IgD-negative memory B cell (primary cell): ENCODE measurements around the gene EZH1. TPM values are rescaled to one million over a fixed set of nuclear protein-coding genes. Genes with fewer than 3 reads are reported as not detected.
"Not testable (repeated sequence)": the region's sequence is repeated elsewhere in the genome, so short reads cannot be mapped to it uniquely, and the experiment has no call there.

Source experiments
- H3K27ac Mint-ChIP-seq, 3 donors: one replicate each; pipeline ENCODE4 v1.8.0; 2020 to 2022; ENCODE audit warnings: mild to moderate bottlenecking in 3 of 3, mixed read lengths in 3 of 3, moderate library complexity in 1 of 3
- H3K27me3 Mint-ChIP-seq: one replicate; pipeline ENCODE4 v1.8.0; 2021; ENCODE audit warnings: mixed read lengths
- H3K36me3 Mint-ChIP-seq: one replicate; pipeline ENCODE4 v1.8.0; 2020; ENCODE audit warnings: mild to moderate bottlenecking, mixed read lengths
- H3K4me1 Mint-ChIP-seq, 3 donors: one replicate each; pipeline ENCODE4 v1.8.0; 2020 to 2022; ENCODE audit warnings: mixed read lengths in 3 of 3, mild to moderate bottlenecking in 1 of 3
- H3K4me3 Mint-ChIP-seq, 4 donors: one replicate each; pipeline ENCODE4 v1.8.0; 2020 to 2022; ENCODE audit warnings: mild to moderate bottlenecking in 4 of 4, mixed read lengths in 4 of 4, moderate library complexity in 3 of 4
- H3K9me3 Mint-ChIP-seq, 3 donors: one replicate each; pipeline ENCODE4 v1.8.0; 2020 to 2021; ENCODE audit warnings: mixed read lengths in 3 of 3, mild to moderate bottlenecking in 1 of 3
- polyA plus RNA-seq: library from polyadenylated mRNA; unstranded; fragments of 300-500 nt; fragmentation: Illumina TruSeq; gene quantifications from one replicate; pipeline ENCODE4 v1.2.3, GENCODE V29; 2021

The EZH1 gene
- polyA plus RNA-seq, 1 donor from 2014 or later: 37.4 TPM

GRCh38 chr17:42779304-42779935 is 34.6 kb upstream of the EZH1 start:
- Mint-ChIP-seq H3K36me3 (peaks cover 7% of the 10 kb centered on the region), H3K27me3 (peaks cover 34% of the 10 kb centered on the region), H3K4me3 (peak overlapping the region in 2 of 4 donors; percentile 5 to 24), H3K4me1 (peaks cover 0 to 14% (median 4%) of the 10 kb centered on the region in 3 donors), H3K27ac (peak overlapping the region in 1 of 3 donors; percentile 47), H3K9me3 (no peaks in the 10 kb centered on the region)

DNA sequence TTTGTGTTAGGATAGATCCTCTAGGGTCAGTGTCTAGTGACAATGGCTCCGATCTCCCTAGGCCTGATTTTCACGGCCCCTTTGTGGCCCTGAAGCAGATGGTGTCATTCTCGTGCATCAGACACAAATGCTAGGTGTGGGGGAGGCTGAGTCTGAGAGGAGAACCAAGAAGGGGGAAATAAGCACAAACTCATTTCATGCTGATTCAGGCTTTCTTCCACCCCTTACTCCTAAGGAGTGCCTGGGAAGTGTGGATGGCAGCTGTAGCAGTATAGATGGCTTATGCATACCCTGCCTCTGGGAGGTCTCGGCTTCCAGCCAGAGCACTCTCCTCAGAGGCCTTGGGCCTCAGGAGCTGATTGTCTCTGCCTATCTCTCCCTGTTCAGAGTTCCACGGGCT is 33.7 kb upstream of the EZH1 start:
- H3K4me3 Mint-ChIP-seq: peak overlapping the region in 1 of 4 donors; percentile 24
- no peak overlapping the region for H3K27ac Mint-ChIP-seq
- H3K27me3 Mint-ChIP-seq: peaks cover 26% of the 10 kb centered on the region
- H3K36me3 Mint-ChIP-seq: peaks cover 7% of the 10 kb centered on the region
- H3K4me1 Mint-ChIP-seq: peaks cover 7 to 19% (median 9%) of the 10 kb centered on the region in 3 donors
- H3K9me3 Mint-ChIP-seq: no peaks in the 10 kb centered on the region

- H3K4me3 Mint-ChIP-seq: peak overlapping the region in 1 of 4 donors; percentile 97
- H3K36me3 Mint-ChIP-seq: peaks cover 7% of the 10 kb centered on the region
- H3K9me3 Mint-ChIP-seq: no peaks in the 10 kb centered on the region
- H3K27me3 Mint-ChIP-seq: peaks cover 6% of the 10 kb centered on the region
- H3K4me1 Mint-ChIP-seq: peaks cover 13 to 19% (median 17%) of the 10 kb centered on the region in 3 donors
- H3K27ac Mint-ChIP-seq: peak overlapping the region in 2 of 3 donors; percentile 16 to 70
Measured at GRCh38 chr17:42775534-42776098, 30.8 kb upstream of the EZH1 start.

GRCh38 chr17:42774066-42774745 is 29.4 kb upstream of the EZH1 start:
- Mint-ChIP-seq H3K27me3 (no peaks in the 10 kb centered on the region), H3K9me3 (no peaks in the 10 kb centered on the region), H3K4me3 (peak overlapping the region; percentile 93 to 99 (median 97)), H3K4me1 (peaks cover 13 to 19% (median 17%) of the 10 kb centered on the region in 3 donors), H3K27ac (peak overlapping the region in 2 of 3 donors; percentile 77 to 98), H3K36me3 (peaks cover 2% of the 10 kb centered on the region)

GRCh38 chr17:42773290-42774035 is 28.6 kb upstream of the EZH1 start, which contains the start of gene VPS25:
Gene VPS25, plus strand, starts transcription at chr17:42773449. Its CDS starts 27 bp downstream, at chr17:42773476.
- Mint-ChIP-seq H3K4me1 (peaks cover 13 to 19% (median 17%) of the 10 kb centered on the region in 3 donors), H3K36me3 (no peaks in the 10 kb centered on the region), H3K9me3 (no peaks in the 10 kb centered on the region), H3K27ac (peak within 1 kb of the TSS; percentile 77 to 98 (median 93)), H3K27me3 (no peaks in the 10 kb centered on the region), H3K4me3 (peak within 1 kb of the TSS; percentile 93 to 99 (median 97))

- Mint-ChIP-seq H3K27me3 (peaks cover under 1% of the 10 kb centered on the region), H3K27ac (peak overlapping the region; percentile 77 to 98 (median 93)), H3K9me3 (no peaks in the 10 kb centered on the region), H3K4me1 (peaks cover 13 to 19% (median 17%) of the 10 kb centered on the region in 3 donors), H3K4me3 (peak overlapping the region; percentile 93 to 99 (median 97)), H3K36me3 (no peaks in the 10 kb centered on the region)
Measured at GRCh38 chr17:42772945-42773289, 28.1 kb upstream of the EZH1 start.

DNA sequence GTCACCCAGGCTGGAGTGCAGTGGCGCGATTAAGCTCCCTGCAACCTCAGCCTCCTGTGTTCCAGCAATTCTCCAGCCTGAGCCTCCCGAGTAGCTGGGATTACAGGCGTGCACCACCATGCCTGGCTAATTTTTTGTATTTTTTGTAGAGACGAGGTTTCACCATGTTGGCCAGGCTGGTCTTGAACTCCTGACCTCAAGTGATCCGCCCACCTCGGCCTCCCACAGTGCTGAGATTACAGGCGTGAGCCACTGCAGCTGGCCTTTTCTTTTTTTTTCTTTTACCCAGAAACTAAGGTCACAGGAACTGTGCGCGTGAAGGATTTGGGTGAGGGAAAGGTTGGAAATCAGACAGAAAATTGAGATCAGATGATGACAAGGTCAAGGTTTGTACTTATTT is 25.1 kb upstream of the EZH1 start:
- not testable (repeated sequence) for H3K27ac Mint-ChIP-seq, H3K4me3 Mint-ChIP-seq, H3K27me3 Mint-ChIP-seq, H3K9me3 Mint-ChIP-seq, H3K36me3 Mint-ChIP-seq
- peaks cover 13 to 17% (median 13%) of the 10 kb centered on the region in 3 donors for H3K4me1 Mint-ChIP-seq

GRCh38 chr17:42768006-42768405 is 23.2 kb upstream of the EZH1 start:
- peak overlapping the region in 1 of 4 donors; percentile 12 for H3K4me3 Mint-ChIP-seq

DNA sequence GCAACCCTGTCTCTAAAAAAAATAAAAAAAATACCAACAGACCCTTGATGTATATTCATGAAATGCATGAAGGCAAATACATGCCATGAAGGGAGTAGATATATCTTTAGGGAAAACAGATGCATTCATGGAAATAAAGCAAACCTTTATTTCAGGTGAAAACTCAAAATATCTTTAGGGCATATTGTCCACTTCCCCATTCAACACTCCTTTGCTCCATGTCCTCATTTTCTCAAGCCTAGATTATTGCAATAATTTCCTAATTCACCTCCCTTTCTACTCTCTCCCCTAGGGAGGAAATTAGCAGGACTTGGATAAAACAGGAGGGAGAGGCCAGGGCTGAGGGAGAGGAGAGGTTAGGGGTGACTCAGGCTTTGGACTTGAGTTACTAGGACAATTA is 22.7 kb upstream of the EZH1 start:
- Mint-ChIP-seq H3K4me1 (peaks cover 4 to 8% (median 7%) of the 10 kb centered on the region in 3 donors), H3K9me3 (no peaks in the 10 kb centered on the region), H3K4me3 (peak overlapping the region in 1 of 4 donors; percentile 12), H3K27ac (no peak overlapping the region), H3K36me3 (no peaks in the 10 kb centered on the region), H3K27me3 (peaks cover 22% of the 10 kb centered on the region)

More at GRCh38 chr17:42768006-42768405, 23.2 kb upstream of the EZH1 start:
- H3K27me3 Mint-ChIP-seq: peaks cover 18% of the 10 kb centered on the region
- not testable (repeated sequence) for H3K36me3 Mint-ChIP-seq, H3K9me3 Mint-ChIP-seq, H3K4me1 Mint-ChIP-seq
- H3K27ac Mint-ChIP-seq: peak overlapping the region in 1 of 3 donors; percentile 28

- H3K27me3 Mint-ChIP-seq: peaks cover 31% of the 10 kb centered on the region
- H3K4me1 Mint-ChIP-seq: peaks cover 0 to 5% (median 2%) of the 10 kb centered on the region in 3 donors
- H3K9me3 Mint-ChIP-seq: no peaks in the 10 kb centered on the region
- no peaks in the 10 kb centered on the region for H3K36me3 Mint-ChIP-seq
- no peak overlapping the region for H3K27ac Mint-ChIP-seq
- no peak overlapping the region for H3K4me3 Mint-ChIP-seq
Measured at GRCh38 chr17:42766124-42766523, 21.3 kb upstream of the EZH1 start.

GRCh38 chr17:42761638-42762037 is 16.8 kb upstream of the EZH1 start:
- Mint-ChIP-seq H3K36me3 (no peaks in the 10 kb centered on the region), H3K4me3 (peak overlapping the region in 3 of 4 donors; percentile 37 to 81 (median 65)), H3K4me1 (peaks cover 8 to 10% (median 10%) of the 10 kb centered on the region in 3 donors), H3K27ac (peak overlapping the region in 1 of 3 donors; percentile 71), H3K27me3 (peaks cover 41% of the 10 kb centered on the region), H3K9me3 (no peaks in the 10 kb centered on the region)

- Mint-ChIP-seq H3K27ac (peak within 1 kb of the TSS in 1 of 3 donors; percentile 71), H3K27me3 (peaks cover 41% of the 10 kb centered on the region), H3K4me1 (peaks cover 8 to 10% (median 10%) of the 10 kb centered on the region in 3 donors), H3K4me3 (peak within 1 kb of the TSS; percentile 52 to 83 (median 75)), H3K9me3 (no peaks in the 10 kb centered on the region), H3K36me3 (peaks cover 1% of the 10 kb centered on the region)
Measured at GRCh38 chr17:42760652-42761581, 16.1 kb upstream of the EZH1 start, which contains the start of gene RAMP2. Gene RAMP2, plus strand, starts transcription at chr17:42761227. Its CDS starts 35 bp downstream, at chr17:42761262.

- H3K27ac Mint-ChIP-seq: no peak overlapping the region
- peaks cover 2% of the 10 kb centered on the region for H3K36me3 Mint-ChIP-seq
- H3K9me3 Mint-ChIP-seq: no peaks in the 10 kb centered on the region
- peaks cover 8 to 10% (median 10%) of the 10 kb centered on the region in 3 donors for H3K4me1 Mint-ChIP-seq
- H3K4me3 Mint-ChIP-seq: peak overlapping the region; percentile 52 to 83 (median 75)
- H3K27me3 Mint-ChIP-seq: peaks cover 38% of the 10 kb centered on the region
Measured at GRCh38 chr17:42759982-42760651, 15.3 kb upstream of the EZH1 start.
